ENCODE data around the gene PLSCR1.

Gene PLSCR1, protein sequence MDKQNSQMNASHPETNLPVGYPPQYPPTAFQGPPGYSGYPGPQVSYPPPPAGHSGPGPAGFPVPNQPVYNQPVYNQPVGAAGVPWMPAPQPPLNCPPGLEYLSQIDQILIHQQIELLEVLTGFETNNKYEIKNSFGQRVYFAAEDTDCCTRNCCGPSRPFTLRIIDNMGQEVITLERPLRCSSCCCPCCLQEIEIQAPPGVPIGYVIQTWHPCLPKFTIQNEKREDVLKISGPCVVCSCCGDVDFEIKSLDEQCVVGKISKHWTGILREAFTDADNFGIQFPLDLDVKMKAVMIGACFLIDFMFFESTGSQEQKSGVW

DNA sequence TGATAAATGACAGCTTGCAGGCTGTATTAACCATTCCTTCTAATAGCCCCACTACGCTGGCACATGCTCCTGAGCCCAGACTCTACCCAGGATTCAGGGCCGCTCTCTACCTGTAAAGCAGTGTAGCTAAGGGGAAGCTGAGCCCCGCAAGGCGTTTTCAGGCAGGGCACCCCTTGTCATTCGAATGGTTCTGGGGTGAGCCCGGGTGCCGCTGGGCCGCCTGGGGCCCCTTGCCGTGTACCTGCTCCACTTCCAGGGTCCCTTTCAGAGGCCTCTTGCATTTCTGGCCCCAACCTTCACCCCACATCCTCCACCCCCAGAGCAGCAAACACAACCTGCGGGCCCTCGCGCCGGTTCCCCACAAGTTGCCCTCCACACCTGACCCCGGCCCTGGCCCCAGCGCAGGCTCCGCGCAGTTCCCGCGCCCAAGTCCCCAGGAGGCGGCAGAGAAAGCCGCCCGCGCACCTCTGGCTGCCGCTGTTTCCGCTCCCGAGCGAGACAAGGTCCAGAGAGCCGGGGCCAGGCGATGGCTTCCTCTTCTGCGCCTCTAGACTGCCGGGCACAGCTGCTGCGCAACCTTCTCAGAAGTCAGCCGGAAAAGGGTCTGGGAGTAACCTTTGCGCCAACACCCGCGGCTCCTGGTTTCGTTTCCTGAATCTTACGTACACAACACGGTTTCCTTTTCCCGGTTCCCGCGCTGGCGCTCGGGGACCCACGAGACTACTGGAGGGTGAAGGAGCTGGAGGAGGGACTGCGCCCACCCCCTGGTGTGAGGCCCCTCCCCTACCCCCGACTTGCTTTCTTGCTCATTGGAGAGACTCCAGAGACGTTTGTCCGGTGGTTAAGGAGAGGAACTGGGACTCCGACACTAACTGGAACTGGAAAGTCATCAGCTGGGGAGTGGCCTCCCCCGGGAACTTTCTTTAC, at the start of gene PLSCR1:
TSS of gene PLSCR1 (minus strand) at position 606 of the 927 bp plus-strand sequence. CDS start 8,055 bp downstream, outside the sequence.
- no peaks in the 10 kb centered on the region for H3K9me3 Mint-ChIP-seq
- no peaks in the 10 kb centered on the region for H3K27me3 Mint-ChIP-seq
- DNase-seq: peak; percentile 70 to 86
- peak within 1 kb of the TSS; percentile 80 to 99 for H3K27ac Mint-ChIP-seq
- H3K4me1 Mint-ChIP-seq: peaks cover 68% of the 10 kb centered on the region
- peak within 1 kb of the TSS; percentile 83 to 98 for H3K4me3 Mint-ChIP-seq
- peak; percentile 83 for ATAC-seq

DNA sequence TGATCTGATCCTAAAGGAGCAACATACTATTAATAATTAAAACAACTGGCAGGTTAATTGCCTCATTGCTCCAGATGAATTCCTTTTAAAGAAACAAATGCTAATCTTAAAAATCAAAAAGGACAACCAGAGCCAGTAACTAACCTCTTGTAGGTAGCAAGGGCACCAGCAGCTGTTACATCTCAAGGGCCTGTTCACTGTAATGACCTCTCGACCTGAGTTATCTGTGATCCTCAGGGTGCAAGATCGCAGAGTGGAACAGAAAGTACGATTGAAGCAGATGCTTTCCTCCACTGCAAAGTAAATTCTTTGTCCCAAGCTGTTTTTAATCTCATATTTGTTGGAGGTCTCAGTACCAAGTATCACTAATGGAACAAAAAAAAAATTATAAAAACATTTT, 49.4 kb upstream of the PLSCR1 start:
- H3K9me3 Mint-ChIP-seq: no peaks in the 10 kb centered on the region
- H3K4me3 Mint-ChIP-seq: no peak overlapping the region
- no peak for DNase-seq
- H3K27ac Mint-ChIP-seq: no peak overlapping the region
- no peak for ATAC-seq
- H3K27me3 Mint-ChIP-seq: no peaks in the 10 kb centered on the region
- H3K4me1 Mint-ChIP-seq: no peaks in the 10 kb centered on the region

DNA sequence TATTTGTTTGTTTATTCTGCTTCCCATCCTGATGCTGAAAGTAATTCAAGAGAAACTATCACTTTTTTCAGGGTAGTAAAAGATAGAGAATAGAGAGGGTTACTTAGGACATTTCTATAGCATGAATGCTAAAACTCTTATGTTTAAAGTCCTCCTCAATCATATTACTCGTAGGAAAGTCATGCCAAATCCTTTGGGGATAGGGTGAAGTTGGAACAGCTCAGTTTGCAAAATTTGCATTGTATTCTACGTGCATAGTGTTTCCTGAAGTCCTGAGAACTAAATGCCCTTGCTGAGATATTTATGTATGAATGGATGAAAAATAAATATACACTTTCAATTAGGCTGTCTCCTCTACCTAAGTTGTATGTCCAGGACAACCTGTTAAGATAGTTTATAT, 46.1 kb upstream of the PLSCR1 start:
- peaks cover 15% of the 10 kb centered on the region for H3K27me3 Mint-ChIP-seq
- H3K4me3 Mint-ChIP-seq: no peak overlapping the region
- H3K4me1 Mint-ChIP-seq: no peaks in the 10 kb centered on the region
- no peaks in the 10 kb centered on the region for H3K9me3 Mint-ChIP-seq
- no peak overlapping the region for H3K27ac Mint-ChIP-seq
- DNase-seq: no peak
- no peak for ATAC-seq

DNA sequence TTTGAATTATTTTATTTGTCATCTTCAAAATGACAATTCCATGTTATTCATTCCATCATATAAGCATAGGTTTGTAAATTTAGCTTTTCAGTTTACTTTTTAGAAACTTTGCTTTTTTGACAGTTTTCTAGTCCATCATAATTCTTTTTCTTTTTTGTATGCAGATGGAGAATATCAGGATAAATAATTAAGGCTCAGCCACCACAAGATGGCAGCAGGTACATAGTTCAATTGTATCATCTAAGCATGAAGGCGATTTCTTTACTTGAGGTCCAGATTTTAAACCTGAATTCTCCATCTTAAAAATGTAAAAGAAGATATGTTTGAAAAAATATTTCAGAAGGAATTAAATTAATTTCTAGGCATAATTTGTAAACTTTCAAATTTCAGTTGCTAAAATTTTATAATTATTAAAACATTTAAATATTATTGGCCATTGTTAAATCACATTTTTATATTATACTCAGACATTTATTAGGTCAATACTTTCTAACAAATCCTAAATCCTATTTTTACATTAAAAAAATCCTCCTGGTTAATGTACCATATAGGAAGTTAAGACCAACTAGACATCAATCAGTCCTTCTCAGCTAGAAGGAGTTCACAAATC, 45.6 kb upstream of the PLSCR1 start:
- peaks cover 15% of the 10 kb centered on the region for H3K27me3 Mint-ChIP-seq
- no peak for ATAC-seq
- no peaks in the 10 kb centered on the region for H3K4me1 Mint-ChIP-seq
- H3K27ac Mint-ChIP-seq: no peak overlapping the region
- H3K4me3 Mint-ChIP-seq: no peak overlapping the region
- DNase-seq: no peak
- no peaks in the 10 kb centered on the region for H3K9me3 Mint-ChIP-seq

DNA sequence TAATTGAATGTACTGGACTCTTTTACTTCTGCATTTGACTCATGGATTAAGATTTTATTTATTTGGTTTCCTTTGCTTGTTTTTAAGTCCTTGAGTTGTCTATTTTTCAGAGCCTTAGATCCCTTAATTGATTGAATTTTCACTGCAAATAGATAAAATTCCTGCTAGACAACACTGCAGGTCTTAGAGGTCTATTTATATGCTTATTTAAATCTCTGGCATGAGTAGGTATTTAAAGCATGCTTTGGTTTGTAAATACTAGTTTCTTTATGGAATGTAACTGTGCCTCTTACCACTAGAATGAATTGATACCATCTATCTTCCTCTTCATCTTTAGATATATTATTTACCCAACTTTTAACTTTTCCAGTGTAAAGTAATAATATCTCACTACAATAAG, 40.7 kb upstream of the PLSCR1 start:
- Mint-ChIP-seq H3K4me3 (no peak overlapping the region), H3K27ac (no peak overlapping the region), H3K27me3 (peaks cover 15% of the 10 kb centered on the region), H3K4me1 (peaks cover 5% of the 10 kb centered on the region), H3K9me3 (peaks cover 0 to 4% of the 10 kb centered on the region in 2 donors)
- DNase-seq: no peak
- no peak for ATAC-seq

DNA sequence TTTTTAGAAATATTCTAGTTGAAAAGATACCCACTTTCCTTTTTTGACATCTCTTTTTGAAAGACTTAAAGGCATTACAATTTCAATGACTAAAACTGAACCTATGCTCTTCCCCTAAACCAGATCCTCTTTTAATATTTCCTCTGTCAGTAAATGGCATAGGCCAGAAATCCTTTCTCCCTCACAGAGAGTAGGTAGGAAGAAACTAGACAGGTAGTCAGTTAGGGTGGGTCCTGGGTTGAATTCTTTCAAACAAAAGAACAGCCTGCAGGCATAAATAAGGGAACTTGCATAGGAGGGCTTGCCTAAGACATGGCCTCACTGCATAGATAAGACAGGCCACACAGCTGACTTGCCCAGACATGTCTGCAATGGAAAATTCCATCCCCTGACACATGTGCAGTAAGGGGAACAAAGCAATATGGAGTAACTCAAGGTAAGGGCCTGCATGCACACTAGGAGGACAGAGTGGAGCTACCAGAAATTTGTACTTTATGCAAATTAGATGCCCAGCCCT, 37.6 kb upstream of the PLSCR1 start:
- no peak overlapping the region for H3K4me3 Mint-ChIP-seq
- H3K27me3 Mint-ChIP-seq: peaks cover 8% of the 10 kb centered on the region
- ATAC-seq: no peak
- peak overlapping the region; percentile 52 to 54 for H3K27ac Mint-ChIP-seq
- peaks cover 0 to 4% of the 10 kb centered on the region in 2 donors for H3K9me3 Mint-ChIP-seq
- no peak for DNase-seq
- peaks cover 5% of the 10 kb centered on the region for H3K4me1 Mint-ChIP-seq

DNA sequence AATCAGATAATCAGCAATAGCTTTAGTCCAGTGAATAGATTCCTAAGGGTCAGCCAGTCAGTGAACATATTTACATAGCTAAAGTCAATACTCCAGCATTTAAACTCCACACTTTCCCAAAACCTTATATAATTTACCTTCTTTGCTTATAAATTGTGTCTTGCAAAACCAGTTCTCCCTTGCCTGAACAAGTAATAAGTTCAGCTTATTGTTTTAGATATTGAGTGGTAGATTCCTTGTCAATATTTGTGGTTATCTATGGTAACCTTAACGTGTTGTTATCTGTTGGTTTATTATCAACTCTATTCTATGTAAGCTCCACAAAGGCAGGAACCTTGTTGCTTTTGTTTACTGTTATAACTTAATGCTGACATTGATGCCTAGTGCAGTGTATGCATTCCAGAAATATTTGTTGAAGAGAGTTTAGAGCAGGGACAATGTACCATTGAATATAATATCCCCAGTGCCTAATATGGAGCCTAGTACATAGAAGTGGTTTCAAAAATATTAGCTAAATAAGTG, 36.7 kb upstream of the PLSCR1 start:
- H3K27ac Mint-ChIP-seq: no peak overlapping the region
- peaks cover 5% of the 10 kb centered on the region for H3K4me1 Mint-ChIP-seq
- no peak for ATAC-seq
- peaks cover 1% of the 10 kb centered on the region for H3K27me3 Mint-ChIP-seq
- H3K9me3 Mint-ChIP-seq: peaks cover 0 to 4% of the 10 kb centered on the region in 2 donors
- no peak overlapping the region for H3K4me3 Mint-ChIP-seq
- no peak for DNase-seq

DNA sequence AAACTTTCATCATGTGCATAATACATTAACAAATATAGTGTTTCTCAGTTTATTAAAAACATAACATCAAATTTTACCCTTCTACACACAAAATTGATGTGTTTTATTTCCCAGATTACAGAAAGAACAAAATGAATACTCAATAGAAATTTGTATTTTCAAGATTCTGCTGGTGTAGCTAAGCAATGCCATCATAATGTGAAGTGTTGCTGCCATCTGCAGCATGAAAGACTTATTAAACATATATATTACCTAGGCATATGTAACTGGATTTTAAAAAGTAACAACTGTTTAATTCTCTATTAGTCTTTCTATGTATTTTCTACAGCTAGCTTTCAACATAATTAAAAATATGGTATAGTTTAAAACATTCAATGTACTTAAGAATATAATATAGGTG, 33.3 kb upstream of the PLSCR1 start:
- DNase-seq: peak in 1 of 2 donors; percentile 18
- Mint-ChIP-seq H3K9me3 (no peaks in the 10 kb centered on the region), H3K27ac (no peak overlapping the region), H3K4me1 (peaks cover 5% of the 10 kb centered on the region), H3K4me3 (no peak overlapping the region), H3K27me3 (no peaks in the 10 kb centered on the region)
- ATAC-seq: peak; percentile 74

DNA sequence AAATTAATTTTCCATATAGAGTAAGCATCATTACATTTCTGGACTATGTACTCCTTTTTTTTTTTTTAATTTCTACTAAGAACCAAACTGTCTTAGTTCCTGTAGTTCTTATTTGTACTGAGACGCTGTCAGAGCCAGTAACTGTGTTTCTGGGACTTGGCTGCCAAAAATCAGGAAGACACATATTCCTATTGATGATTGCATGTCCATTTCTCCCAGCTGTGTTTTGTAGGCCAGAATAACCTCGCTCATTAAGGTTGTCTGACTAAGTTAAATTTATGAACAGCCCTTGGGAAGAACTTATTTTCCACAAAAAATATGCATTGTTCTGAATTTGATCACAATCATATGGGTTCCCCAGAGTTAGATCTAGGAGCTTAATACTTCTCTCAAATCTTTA, 31.2 kb upstream of the PLSCR1 start:
- no peak overlapping the region for H3K4me3 Mint-ChIP-seq
- no peaks in the 10 kb centered on the region for H3K27me3 Mint-ChIP-seq
- no peak overlapping the region for H3K27ac Mint-ChIP-seq
- H3K4me1 Mint-ChIP-seq: no peaks in the 10 kb centered on the region
- ATAC-seq: no peak
- no peaks in the 10 kb centered on the region for H3K9me3 Mint-ChIP-seq
- no peak for DNase-seq

DNA sequence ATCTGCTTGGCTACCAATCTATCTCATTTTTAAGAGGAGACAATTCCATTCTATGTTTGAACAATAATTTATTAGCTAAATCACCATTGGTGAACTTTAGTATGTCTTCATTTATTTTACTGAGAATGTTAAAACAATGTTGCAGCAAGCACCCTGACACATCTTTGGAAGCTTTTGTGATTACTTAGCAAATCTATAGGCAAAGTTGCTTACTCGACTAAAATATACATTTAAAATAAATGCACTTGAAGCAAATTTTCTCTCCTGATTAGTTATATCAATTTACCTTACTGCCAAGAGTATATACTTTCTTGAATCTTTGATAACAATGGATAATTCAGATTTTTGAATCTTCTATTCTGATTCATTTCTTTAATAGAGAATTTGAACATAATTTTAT, 29.8 kb upstream of the PLSCR1 start:
- no peak for DNase-seq
- no peaks in the 10 kb centered on the region for H3K4me1 Mint-ChIP-seq
- no peak overlapping the region for H3K4me3 Mint-ChIP-seq
- H3K27me3 Mint-ChIP-seq: no peaks in the 10 kb centered on the region
- H3K27ac Mint-ChIP-seq: no peak overlapping the region
- no peak for ATAC-seq
- no peaks in the 10 kb centered on the region for H3K9me3 Mint-ChIP-seq

DNA sequence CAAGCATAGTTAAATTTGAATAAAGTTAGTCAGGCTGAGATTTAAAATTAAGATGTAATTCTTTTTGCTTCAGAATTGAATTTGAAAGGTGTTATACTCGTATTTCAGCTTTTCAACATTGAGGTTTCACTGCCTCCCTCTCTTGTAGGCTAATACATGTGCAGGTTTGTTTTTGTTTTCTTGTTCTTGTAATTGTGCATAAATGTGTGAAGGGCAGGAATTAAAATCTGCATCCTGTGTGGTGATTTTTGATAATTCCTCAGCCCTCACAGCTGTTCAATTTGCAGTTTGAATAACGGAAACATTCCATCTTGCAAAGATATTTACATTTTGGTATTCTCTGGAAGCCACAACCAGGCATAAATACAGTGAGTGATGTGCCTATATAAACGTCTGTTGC, 24.9 kb upstream of the PLSCR1 start:
- H3K4me1 Mint-ChIP-seq: no peaks in the 10 kb centered on the region

DNA sequence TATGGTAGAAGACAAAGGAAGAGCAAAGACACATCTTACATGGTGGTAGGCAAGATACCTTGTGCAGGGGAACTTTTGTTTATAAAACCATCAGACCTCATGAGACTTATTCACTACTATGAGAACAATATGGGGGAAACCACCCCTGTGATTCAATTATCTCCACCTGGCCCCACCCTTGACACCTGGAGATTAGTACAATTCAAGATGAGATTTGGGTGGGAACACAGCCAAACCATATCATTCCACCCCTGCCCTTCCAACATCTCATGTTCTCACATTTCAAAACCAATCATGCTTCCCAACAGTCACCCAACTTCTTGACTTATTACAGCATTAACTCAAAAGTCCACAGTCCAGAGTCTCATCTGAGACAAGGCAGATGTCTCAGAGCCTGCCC, 21.7 kb upstream of the PLSCR1 start:
- Mint-ChIP-seq H3K4me1 (no peaks in the 10 kb centered on the region), H3K9me3 (peaks cover 0 to 10% of the 10 kb centered on the region in 2 donors), H3K27me3 (peaks cover 22% of the 10 kb centered on the region), H3K4me3 (no peak overlapping the region), H3K27ac (peak overlapping the region in 1 of 2 donors; percentile 42)
- ATAC-seq (no peak), DNase-seq (no peak)

More for the DNA sequence above, 24.9 kb upstream of the PLSCR1 start:
- DNase-seq (no peak), ATAC-seq (no peak)
- no peak overlapping the region for H3K27ac Mint-ChIP-seq
- no peaks in the 10 kb centered on the region for H3K27me3 Mint-ChIP-seq
- H3K9me3 Mint-ChIP-seq: no peaks in the 10 kb centered on the region
- no peak overlapping the region for H3K4me3 Mint-ChIP-seq

DNA sequence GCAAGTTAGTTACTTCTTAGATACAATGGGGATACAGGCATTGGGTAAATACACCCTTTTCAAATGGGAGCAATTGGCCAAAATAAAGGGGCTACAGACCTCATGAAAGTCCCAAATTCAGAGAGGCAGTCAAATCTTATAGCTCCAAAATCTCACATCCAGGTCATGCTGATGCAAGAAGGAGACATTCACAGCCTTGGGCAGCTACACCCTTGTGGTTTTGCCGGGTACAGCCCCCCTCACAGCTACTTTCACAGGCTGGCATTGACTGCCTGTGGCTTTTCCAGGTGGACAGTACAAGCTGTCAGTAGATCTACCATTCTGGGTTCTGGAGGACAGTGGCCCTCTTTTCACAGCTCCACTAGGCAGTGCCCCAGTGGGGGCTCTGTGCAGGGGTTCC, 17.5 kb upstream of the PLSCR1 start:
- no peaks in the 10 kb centered on the region for H3K4me1 Mint-ChIP-seq

DNA sequence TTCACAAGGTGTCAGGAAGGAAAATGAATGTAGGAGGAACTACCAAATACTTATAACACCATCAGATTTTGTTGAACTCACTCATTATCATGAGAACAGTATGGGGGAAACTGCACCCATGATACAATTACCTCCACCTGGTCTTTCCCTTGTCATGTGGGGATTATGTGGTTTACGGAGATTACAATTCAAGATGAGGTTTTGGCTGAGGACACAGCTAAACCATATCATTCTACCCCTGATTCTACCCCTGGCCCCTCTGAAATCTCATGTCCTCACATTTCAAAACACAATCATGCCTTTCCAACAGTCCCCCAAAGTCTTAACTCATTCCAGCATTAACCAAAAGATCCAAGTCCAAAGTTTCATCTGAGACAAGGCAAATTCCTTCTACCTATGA, 17.1 kb upstream of the PLSCR1 start:
- DNase-seq (no peak), ATAC-seq (no peak)
- Mint-ChIP-seq H3K27me3 (peaks cover 22% of the 10 kb centered on the region), H3K27ac (peak overlapping the region in 1 of 2 donors; percentile 79), H3K4me3 (no peak overlapping the region), H3K4me1 (no peaks in the 10 kb centered on the region), H3K9me3 (peaks cover 0 to 10% of the 10 kb centered on the region in 2 donors)

More for the DNA sequence above, 17.5 kb upstream of the PLSCR1 start:
- Mint-ChIP-seq H3K27me3 (peaks cover 22% of the 10 kb centered on the region), H3K27ac (peak overlapping the region in 1 of 2 donors; percentile 79), H3K4me3 (no peak overlapping the region), H3K9me3 (peaks cover 0 to 10% of the 10 kb centered on the region in 2 donors)
- ATAC-seq (peak; percentile 53), DNase-seq (peak in 1 of 2 donors; percentile 17)

DNA sequence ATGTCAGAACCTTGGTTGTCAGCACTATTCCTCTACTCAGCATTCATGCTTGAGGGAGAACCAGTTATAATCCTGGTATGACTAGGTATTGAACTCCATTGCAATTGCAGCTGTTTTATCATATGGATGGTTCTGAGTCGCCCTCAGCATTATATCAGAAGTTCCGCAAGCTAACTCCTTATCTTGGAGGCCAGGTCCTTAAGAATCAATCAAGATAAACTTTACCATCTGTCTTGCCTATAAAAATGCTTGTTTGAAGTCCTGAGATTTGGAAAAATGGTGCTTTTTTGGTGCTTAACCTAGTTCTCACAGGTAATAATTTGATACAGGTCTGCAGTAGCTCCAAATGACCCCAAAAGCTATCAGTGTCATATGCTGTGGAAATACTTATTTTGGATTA, 16.3 kb upstream of the PLSCR1 start:
- H3K4me1 Mint-ChIP-seq: no peaks in the 10 kb centered on the region
- no peak for DNase-seq
- peaks cover 0 to 10% of the 10 kb centered on the region in 2 donors for H3K9me3 Mint-ChIP-seq
- peaks cover 22% of the 10 kb centered on the region for H3K27me3 Mint-ChIP-seq
- H3K4me3 Mint-ChIP-seq: no peak overlapping the region
- no peak overlapping the region for H3K27ac Mint-ChIP-seq
- no peak for ATAC-seq
